Right lung (tissue), 10 donors: Measurements from ENCODE around the gene RAB2B. TPM values are rescaled to one million over a fixed set of nuclear protein-coding genes. Genes with fewer than 3 reads are reported as not detected.
A peak's percentile ranks its signal among the peaks of the same experiment; 100 is the strongest.

Experiments
- DNase-seq, 2 donors: peaks; one replicate each; pipeline ENCODE4 v3.0.0-alpha.2; 2013
- long read RNA-seq, 8 donors: transcript quantifications; one replicate each; lab custom pipeline, GENCODE V29; 2026
- polyA plus RNA-seq, 5 donors: library from polyadenylated mRNA; unstranded; fragments of 120-200 nt; gene quantifications; one replicate each; pipeline versions ENCODE4 v1.2.1 to v1.2.3, GENCODE V29; 2013; ENCODE audit warnings: inconsistent platforms in 1 of 5, low replicate concordance in 1 of 5; ENCODE audit not compliant: insufficient read length in 5 of 5, insufficient read depth in 1 of 5

The RAB2B gene
- 10 to 100 TPM; 36.0 to 53.8 (median 47.9) TPM for polyA plus RNA-seq
- long read RNA-seq, donor 1, partial matches to known transcripts = 75 of 94 reads
- long read RNA-seq, donor 1, other reads (novel, unspliced or antisense) = 15 of 94 reads
- long read RNA-seq, donor 2, partial matches to known transcripts = 40 of 45 reads
- long read RNA-seq, donor 2, other reads (novel, unspliced or antisense) = 0 of 45 reads
- long read RNA-seq, donor 3, partial matches to known transcripts = 114 of 129 reads
- long read RNA-seq, donor 3, other reads (novel, unspliced or antisense) = 10 of 129 reads
- long read RNA-seq, donor 4, partial matches to known transcripts = 0 of 4 reads
- long read RNA-seq, donor 4, other reads (novel, unspliced or antisense) = 0 of 4 reads
- long read RNA-seq, donor 5, transcript RAB2B-201 (8 exons, 2,928 nt) = major isoform, 7 of 34 reads
- long read RNA-seq, donor 5, partial matches to known transcripts = 23 of 34 reads
- long read RNA-seq, donor 5, other reads (novel, unspliced or antisense) = 0 of 34 reads
- long read RNA-seq, donor 6, partial matches to known transcripts = 0 of 5 reads
- long read RNA-seq, donor 6, other reads (novel, unspliced or antisense) = 0 of 5 reads
- long read RNA-seq, donor 7, transcript RAB2B-201 (8 exons, 2,928 nt) = major isoform, 7 of 13 reads
- long read RNA-seq, donor 7, transcript RAB2B-204 (3 exons, 621 nt) = minor isoform, 5 of 13 reads
- long read RNA-seq, donor 7, partial matches to known transcripts = 0 of 13 reads
- long read RNA-seq, donor 7, other reads (novel, unspliced or antisense) = 0 of 13 reads
- long read RNA-seq, donor 8, partial matches to known transcripts = 0 of 2 reads
- long read RNA-seq, donor 8, other reads (novel, unspliced or antisense) = 0 of 2 reads

GRCh38 chr14:21476925-21477681 is at the start of gene RAB2B, which contains the start of gene TOX4:
Gene RAB2B (minus strand): TSS chr14:21476959. CDS start chr14:21476872, 87 bp downstream.
Gene TOX4 (plus strand): TSS chr14:21477195. CDS start chr14:21477279, 84 bp downstream.
- DNase-seq = peak; percentile 96 to 98

- DNase-seq = peak; percentile 86
Observed at GRCh38 chr14:21525962-21526671, 49.4 kb upstream of the RAB2B start, which contains the start of gene SALL2. Gene SALL2 (minus strand): TSS chr14:21526346. CDS start chr14:21526127, 219 bp downstream.

GRCh38 chr14:21525571-21525961 is 48.8 kb upstream of the RAB2B start:
- DNase-seq = no peak

- DNase-seq = no peak
Observed at GRCh38 chr14:21524575-21525490, 48.1 kb upstream of the RAB2B start.

- no peak for DNase-seq
Observed at GRCh38 chr14:21523203-21523602, 46.4 kb upstream of the RAB2B start.

- DNase-seq = no peak
Observed at GRCh38 chr14:21521501-21521900, 44.7 kb upstream of the RAB2B start.

GRCh38 chr14:21520767-21521166 is 44.0 kb upstream of the RAB2B start:
- no peak for DNase-seq

- DNase-seq = no peak
Observed at GRCh38 chr14:21518725-21519124, 42.0 kb upstream of the RAB2B start.

GRCh38 chr14:21514341-21514740 is 37.6 kb upstream of the RAB2B start:
- no peak for DNase-seq

- DNase-seq = peak; percentile 96 to 98
Observed at GRCh38 chr14:21510735-21511657, 34.2 kb upstream of the RAB2B start, which contains the start of gene METTL3. Gene METTL3 (minus strand): TSS chr14:21511340. CDS start chr14:21511223, 117 bp downstream.

- no peak for DNase-seq
Observed at GRCh38 chr14:21509432-21510143, 32.8 kb upstream of the RAB2B start.

GRCh38 chr14:21506557-21506956 is 29.8 kb upstream of the RAB2B start:
- DNase-seq = no peak

- no peak for DNase-seq
Observed at GRCh38 chr14:21505012-21505553, 28.3 kb upstream of the RAB2B start.

- DNase-seq = no peak
Observed at GRCh38 chr14:21503376-21503775, 26.6 kb upstream of the RAB2B start.

- no peak for DNase-seq
Observed at GRCh38 chr14:21501568-21501967, 24.8 kb upstream of the RAB2B start.

- peak in 1 of 2 donors; percentile 36 for DNase-seq
Observed at GRCh38 chr14:21498540-21499526, 22.1 kb upstream of the RAB2B start.
